ENCODE measurements around the gene LDB2.

Gene LDB2

DNA sequence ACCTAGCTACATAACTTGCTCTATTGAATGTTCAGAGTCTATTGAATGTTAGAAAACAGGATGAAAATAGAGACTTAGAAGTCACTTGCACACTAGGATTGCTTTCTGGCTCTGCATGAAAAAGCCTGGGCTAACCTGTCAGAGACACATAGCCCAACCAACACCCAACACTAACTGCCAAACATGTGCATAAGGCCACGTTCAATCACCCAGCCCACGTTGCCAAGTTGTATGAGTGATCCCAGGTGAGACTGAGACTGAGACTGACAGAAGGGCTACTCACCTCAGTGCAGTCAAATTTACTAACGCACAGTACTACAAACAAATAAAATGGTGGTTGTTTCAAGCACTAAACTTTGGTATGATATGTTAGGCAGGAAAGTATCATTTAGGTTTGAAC is 61.0 kb downstream of the LDB2 start:
- no peak for DNase-seq

DNA sequence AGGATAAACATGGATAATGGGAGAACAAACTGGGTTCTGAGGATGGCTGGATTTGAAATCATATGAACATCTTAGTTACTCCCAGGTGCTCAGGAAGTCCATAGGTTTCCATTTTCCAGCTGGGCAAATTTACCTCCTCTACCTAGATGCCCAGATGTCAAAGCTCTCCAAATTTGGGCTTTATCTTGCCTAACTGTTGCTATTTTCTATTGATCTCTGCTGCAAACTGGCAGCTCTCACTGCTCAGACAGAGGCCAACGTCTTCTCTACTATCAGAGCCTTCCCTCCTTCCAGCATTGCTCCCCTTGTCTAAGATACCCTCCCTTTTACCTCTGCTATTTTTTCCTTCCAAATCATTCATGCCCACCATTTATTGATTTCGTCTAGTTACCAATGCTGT is 62.1 kb downstream of the LDB2 start:
- no peak for DNase-seq

DNA sequence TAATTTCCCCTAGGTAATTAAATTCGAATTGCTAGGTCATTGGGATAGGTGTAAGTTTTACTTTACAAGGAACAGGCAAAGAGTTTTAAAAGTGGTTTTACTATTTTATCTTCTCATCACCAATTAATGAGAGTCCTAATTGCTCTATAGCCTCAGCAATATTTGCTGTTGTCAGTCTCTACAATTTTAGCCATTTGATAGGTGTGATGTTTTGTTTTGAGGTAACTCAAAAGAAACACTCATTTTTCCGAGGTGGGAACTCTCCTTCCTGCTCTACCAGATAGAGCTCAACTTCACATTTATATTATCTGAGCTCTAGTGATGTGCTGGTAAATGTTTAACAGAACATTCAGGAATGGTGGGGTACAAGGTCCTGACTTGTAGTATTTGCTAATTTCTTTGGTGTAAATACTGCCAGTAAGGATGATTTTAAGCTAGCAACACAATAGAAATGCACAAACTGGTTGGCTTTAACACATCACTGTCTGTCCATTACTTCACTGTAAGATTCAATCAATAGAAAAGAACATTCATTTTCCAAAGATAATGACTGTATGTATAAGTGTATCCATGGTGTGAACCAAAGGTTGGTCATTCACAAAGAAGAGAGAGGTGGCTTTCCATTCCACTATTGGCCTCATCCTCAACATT is 62.7 kb downstream of the LDB2 start:
- DNase-seq, result no peak

DNA sequence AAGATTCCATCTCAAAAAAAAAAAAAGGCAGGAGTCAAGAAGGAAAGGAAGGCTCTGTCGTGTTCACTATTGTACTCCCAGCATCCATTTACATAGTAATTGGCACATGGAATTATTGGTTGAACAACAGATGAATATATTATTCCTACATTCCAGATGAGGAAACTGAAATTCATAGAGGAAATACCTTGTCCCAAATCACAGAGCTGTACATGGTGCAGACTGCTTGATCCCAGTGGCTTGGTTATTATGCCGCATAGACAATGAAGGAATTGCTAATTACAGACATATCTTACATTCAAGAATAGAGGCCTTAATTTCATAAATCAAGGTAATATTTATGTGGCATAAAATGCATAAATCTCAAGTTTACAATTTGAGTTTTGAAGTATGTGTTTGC is 63.6 kb downstream of the LDB2 start:
- no peak for DNase-seq

DNA sequence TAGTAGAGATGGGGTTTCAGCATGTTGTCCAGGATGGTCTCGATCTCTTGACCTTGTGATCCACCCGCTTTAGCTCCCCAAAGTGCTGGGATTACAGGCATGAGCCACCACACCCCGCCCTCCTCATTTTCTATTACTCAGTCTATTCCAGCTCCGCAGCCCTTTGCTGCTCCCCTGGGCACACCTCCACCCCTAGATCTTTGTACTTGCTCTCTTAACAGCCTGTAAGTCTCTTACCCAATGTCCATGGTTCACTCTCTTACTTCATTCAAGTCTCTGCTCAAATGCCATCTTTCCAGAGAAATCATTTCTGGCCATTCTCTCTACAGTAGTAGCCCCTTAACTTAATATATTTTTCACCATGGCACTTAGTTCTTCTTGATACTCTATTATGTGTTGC is 64.7 kb downstream of the LDB2 start:
- no peak for DNase-seq

DNA sequence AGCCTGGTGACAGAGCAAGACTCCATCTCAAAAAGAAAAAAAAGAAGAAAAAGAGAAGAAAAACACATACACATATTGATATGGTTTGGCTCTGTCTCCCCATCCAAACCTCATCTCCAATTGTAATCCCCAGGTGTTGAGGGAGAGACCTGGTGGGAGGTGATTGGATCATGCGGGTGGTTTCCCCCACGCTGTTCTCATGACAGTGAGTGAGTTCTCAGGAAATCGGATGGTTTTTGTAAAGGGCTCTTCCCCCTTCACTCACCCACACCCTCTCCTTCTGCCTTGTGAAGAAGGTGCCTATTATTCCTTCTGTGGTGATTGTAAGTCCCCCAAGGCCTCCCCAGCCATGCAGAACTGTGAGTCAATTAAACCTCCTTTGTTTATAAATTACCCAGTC is 68.4 kb downstream of the LDB2 start:
- DNase-seq, result no peak

DNA sequence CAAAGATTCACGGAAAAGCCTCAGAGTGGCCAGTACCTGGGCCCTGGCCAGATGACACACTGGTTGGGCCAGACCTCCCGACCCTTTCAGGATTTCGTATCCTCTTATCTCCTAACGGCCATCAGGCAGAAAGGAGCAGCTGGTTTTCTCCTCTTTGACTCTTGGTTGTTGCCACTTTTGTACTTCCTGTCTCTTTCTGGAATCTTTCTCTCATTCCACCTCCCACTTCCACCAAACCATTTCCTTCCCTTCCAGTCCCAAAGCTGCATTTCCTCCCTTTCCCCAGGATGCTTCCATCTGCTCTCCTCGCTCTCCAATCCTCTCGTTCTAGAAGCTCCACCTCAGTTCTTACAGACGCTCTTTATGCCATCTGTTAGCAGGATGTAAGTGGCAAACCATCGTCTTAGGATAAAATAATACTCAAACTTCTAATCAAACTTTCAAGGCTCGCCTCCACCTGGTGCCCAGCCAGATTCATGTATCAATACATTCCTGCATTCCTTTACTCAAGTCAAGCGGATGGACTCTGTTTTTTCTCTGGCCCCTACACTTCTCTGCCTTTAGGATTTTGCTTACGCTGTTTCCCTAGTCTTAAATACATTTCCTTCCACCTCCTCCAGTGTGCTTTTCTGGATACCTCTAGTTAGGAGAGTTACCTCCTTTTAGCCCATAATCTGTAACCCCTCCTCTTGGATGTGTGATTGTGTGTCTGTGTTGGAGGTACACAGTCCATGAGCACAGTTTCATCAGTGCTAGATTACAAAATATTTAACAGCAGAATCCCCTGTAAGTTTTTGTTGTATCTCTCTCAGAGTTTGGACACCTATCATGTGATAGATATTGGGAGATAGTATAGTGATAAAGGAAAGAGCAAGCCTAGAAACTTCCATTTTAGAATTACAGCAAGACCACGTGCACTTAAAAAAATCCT is 70.4 kb downstream of the LDB2 start:
- no peak for DNase-seq

DNA sequence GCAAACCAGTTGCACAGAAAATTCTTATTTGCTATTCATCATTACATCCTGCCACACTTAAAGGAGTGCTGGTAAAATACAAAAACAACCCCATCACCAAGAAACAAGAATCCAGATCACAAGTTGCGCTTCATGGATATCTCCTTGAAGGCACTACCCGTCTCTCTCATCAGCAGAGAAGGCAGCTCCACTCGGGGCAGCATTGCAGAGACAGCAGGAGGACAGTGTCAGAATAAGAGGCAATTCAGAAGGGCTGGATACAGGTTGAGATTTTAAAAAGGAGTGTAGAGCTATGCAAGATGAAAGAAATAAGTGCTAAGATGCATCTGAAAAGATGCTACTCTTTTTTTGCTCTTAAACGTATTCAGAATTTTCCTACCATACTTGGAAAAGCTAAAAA is 71.4 kb downstream of the LDB2 start:
- DNase-seq, result no peak

DNA sequence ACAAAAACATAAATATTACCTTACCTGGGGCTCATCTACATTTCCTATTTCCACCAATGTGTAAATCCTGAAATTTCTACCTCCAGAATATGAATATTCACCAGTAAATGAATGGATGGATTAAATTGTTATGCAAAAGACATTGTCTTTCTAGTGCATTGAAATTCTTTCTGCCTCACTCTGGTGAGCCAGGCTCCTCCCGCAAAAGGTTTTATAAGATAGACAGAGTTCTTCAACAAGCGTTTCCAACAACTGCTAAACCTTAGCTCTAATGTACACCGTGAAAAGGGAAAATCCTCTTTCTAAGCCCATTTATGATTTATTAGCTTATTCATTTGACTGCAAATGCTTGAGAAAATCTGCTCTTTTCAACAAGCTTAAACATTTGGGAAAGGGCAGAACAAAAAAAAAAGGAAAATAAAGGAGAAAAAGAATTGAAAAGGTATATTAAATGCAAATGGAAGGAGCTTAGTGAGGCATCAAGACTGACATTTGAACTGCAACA is 72.0 kb downstream of the LDB2 start:
- no peak for DNase-seq

DNA sequence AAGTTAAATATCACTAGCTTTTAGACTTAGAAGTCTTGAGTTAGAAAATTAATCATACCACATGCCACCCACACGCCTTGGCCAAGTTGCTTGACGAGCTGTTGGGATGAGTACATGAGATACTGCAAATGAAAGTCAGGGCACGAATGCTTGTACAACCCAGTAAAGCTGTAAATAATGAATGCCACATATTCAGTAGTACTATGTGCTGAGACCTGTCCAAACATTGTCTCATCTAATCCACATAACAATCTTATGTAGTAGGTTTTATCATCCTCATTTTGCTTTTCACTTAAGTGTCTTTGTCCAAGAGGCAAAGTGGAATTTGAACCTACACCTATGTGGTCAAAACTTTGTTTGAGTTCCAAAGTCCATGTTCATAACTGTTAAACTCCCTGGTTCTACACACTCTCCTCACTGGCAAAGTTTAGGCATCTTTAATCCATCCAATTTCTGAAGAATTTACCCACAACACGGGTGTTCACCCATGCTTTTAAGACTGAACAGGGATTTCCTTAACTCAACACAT is 74.1 kb downstream of the LDB2 start:
- DNase-seq, result no peak

DNA sequence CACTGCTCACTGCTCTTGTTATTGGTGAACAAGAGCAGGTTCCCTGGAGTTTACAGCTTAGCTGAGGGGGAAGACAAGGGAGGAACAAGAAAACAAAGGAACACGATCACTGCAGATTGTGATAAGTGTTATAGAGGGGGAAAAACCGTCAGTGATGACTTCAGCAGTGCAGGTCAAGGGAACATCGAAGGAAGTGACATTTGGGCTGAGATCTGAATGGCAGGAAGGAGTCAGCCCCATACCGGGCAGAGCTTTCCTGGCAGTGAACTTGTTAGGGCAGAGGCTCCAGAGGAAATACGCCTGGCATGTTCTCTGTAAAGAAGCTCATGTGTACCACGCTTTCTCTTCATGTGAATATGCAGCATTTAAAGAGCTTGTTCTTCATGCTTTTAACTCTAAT is 78.1 kb downstream of the LDB2 start:
- DNase-seq, result no peak

DNA sequence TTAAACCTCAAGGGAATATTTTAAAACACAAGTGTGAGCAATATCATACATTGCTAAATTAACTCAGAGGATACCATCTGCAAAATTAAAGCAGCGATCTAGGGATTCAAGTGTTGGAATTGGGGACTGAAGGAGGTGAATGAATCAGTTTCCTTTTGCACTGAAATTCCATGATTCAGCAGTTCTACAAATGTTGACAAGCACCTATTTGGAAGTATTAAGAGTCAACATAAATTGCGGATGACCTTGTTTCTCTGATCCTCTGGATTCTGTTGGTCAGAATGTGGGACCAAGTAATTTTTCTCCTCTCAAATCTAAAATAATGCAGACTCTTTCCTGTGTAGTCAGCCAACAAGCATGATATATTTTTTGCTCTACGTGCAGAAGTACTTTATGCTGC is 78.8 kb downstream of the LDB2 start:
- DNase-seq, result no peak

DNA sequence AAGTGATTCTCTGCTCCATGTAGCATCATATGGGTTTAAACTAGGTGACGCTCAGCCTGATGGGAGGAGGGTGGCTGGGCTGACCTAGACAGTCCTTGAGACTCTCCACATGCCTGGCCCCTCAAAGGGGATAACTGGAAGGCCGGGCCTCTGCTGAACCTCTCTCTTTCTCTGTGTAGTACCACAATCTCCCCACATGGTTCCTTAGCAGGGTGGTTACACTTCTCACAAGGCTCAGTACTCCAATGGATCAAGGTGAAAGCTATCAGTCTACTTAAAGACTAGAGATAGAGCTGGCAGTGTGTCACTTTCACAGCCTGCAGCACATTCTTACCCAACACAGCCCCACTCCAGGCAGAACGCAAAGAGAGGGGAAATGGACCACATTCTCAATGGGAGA is 80.4 kb downstream of the LDB2 start:
- no peak for DNase-seq

DNA sequence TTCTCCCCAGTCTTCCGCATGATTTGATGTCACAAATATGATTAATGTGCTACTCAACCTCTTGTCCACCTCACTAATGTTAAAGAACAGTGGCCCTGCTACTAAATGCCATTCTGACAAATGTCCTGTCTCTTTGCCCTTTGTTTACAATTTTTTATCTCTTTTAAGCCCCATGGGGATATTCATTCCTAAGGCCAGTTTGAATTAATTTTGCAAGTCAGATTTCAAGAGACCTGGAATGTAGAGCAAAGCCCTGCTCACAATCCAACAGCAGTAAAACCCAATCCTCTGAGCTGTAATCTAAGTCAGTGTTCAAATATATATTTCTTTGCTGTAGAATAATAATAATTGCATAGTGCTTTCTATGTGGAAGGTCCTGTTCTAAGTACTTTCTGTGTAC is 81.2 kb downstream of the LDB2 start:
- DNase-seq, result no peak

DNA sequence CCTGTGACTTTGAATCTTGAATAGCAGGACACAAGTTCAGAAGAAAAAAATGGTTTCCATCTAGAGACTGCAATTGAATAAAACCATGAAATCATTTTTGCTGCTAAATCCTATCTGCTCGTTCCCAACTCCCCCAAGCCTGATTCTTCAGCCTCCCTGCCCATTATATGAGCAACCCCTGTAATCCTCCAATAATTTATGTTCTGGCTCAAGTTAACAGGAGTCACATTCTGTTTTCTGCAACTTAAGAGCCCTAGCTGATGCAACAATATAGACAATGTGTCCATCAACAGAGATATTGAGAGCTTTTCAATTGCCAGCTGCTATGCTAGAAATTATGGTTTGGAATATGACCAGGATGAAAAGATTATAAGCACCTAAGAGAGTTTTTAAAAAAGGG is 84.1 kb downstream of the LDB2 start:
- no peak for DNase-seq

DNA sequence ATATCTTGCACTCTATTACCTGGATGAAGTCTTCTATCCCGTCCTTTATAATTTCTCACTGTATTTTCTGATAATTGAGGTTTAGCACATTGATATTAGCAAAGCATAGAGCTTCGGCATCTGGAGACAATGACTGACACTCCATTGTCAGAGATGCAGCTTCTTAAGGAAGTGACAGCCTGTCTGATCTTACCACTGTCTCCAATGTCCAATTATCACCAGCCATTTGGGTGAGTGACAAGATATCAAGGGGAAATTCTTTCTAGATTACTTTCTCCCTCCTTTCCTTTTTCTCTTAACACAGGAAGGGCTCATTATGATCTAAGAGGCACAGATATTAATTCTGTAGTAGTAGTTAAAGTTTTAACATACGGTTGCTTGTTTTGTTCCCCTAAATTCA is 86.4 kb downstream of the LDB2 start:
- DNase-seq, result no peak

DNA sequence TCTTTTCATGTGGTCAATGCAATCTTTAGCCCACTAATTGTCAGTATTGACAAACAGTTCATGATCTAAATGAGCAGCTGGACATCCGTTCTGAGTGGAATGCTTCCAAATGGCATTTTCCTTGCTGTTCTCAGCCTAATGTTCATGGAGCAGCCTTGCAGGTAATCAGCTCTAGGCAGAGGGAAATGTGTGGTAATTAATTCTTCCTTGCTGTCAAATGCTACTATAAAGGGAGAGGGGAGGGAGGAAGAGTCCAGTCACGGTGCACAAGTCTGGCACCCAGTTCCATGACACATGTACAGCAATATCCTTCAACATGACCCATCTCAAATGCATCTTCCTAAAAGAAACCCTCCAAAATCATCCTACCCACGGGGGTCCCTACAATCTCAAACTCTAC is 88.5 kb downstream of the LDB2 start:
- no peak for DNase-seq

DNA sequence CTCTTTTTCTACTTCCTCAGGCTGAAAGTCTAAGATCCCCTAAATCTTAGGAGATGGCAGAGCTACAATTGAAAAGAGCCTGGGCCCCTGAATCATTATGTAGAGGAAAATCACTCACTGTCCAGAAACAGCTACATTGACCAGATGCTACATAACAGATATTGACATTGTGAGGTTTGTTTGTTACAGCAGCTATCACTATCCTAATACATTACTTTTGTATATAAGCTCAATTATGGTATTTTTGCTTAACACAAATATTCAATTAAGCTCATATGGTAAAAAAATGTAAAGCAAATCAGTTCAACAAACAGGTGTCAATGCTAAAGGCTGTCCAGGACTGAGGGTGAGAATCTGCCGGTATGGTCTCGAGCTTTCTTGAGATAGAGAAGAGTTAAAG is 89.4 kb downstream of the LDB2 start:
- no peak for DNase-seq

DNA sequence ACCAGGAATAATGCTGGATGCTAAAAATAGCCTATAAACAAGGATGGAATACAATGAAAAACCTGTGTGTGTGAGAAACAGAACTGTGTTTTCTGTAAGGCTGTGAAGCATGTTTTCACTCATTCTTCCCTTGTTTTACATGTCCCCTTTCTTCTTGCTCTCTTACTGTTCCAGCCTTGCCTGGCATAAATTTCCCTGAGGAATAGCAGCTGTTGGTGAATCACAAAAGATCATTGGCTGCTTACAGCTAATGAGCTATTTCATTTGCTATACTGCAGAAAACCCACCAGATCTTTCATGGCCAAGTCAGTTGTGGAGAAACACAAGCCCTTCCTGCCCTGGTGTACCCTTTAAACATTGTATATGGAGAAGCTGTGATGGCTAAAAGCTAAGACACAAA is 91.1 kb downstream of the LDB2 start:
- no peak for DNase-seq

DNA sequence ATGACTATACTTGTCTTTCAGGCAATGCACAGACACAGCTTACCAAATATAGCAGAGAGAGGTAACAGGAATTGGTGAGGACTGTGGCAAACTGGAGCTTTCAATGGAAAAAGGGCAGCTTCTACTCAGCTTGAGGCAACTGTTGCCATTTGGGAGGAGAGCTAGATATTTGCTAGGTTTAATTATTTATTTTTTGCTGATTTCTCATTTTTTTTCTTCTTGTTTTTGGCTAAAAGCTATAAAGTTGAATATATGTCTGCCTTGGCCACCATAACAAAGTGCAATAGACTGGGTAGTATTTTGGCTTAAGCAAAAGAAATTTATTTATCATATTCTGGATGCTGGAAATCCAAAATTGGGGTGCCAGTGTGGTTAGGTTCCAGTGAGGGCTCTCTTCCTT is 93.9 kb downstream of the LDB2 start:
- DNase-seq, result no peak

DNA sequence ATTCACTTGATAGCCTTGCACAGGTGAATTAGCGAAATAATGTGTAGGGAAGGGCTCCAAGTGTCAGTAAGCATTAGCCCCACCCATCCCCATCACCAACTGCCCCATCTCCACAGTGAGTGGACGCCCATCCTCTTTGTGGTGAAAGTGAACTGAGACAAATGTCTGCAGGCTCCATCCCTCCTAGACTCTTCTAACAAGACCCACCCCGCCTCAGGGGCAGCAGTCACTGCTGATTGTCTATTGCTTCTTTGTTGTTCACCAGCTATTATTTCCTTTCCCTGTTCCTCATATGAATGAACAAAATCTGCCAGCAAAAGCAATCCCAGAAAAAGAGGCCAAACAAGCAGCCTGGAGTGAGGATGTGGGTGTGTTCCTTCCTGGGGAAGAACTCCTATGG is 96.4 kb downstream of the LDB2 start:
- DNase-seq, result no peak

DNA sequence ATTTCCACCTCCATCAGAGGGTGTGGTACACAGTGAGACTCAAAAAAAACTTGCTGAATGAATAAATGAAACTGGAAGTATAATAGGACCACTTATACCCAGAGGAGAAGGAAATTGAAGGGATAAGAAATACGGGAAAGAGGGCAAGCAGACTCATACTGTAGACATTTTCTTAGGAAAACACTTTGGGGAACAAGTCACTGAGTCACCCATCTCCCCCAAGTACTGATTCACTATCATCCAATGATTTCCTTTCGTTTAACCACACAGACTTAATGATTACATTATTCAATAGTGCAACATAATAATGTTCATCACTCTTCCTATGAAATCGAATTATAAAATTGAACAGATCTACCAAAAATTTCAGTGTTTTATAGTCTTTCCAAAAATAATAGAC is 97.1 kb downstream of the LDB2 start:
- no peak for DNase-seq

DNA sequence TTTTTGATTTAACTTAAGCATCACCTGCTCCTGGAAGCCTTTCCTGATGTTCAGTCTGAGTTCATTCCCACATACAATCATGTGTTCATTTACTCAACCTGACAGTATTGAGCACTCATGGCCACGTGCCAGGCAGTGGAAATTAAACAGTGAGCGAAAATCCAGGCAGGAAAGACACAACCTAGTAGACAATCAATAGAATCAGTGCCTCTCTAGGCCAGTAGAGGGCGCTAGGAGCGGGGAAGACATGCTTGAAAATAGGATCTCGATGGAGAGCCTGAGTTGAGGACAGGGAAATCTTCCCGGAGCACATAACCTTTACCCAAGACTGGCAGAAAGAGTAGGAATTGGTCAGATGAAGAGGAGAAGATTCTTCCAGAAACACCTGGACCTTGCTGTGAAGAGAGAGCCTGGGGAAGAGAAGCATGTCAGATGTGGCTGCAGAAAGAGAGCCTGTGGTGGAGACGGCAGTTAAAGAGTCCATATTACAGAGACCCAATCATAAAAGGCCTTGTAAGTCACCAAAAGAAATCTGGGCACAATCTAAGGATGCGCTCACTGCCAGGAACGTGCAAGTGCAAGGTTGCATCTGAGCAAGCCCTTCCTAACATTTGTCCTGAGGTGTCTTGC is 103.5 kb downstream of the LDB2 start:
- peak; percentile 14 for DNase-seq

DNA sequence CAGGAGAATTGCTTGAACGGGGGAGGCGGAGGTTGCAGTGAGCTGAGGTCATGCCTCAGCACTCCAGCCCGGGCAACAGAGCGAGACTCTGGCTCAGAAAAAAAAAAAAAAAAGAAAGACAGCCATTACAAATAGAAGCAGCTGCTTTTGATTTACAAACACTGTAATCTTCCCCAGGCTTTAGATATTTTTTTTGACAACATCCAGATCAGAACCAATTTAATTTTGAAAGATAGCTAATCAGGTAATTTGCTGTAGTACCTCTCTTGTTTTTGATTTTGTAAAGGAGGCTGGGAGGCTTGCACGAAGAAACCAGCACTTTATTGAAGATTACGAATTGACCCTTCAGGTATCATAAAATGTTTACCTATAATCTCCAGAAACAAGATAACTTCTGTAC is 107.0 kb downstream of the LDB2 start:
- no peak for DNase-seq

All from activated naive CD4-positive, alpha-beta T cell treated with anti-CD3 and anti-CD28 coated beads, Interleukin-2, amount 50 U/mL, for 16 hours (primary cell).